Endothelial cell of umbilical vein (primary cell): ENCODE results near the gene APOBEC4. TPM values are rescaled to one million over a fixed set of nuclear protein-coding genes. Genes with fewer than 3 reads are reported as not detected.

Source experiments
- BruUV-seq: library from RNA; stranded (reverse); fragments of 400-500 nt; replicated peaks from 2 replicates; lab custom pipeline; 2021; lab: Mats Ljungman, UMichigan
- CTCF ChIA-PET: fragments of 300-600, 350-600 bp; sonication (Branson Sonifier 250); formaldehyde crosslinking; loops from one replicate; lab custom pipeline; 2021; ENCODE audit warnings: antibody characterized with exemption, inconsistent platforms; lab: Charles Lee
- POLR2A ChIA-PET: fragments of 300-600, 350-600 bp; sonication (Branson Sonifier 250); formaldehyde crosslinking; loops from one replicate; lab custom pipeline; 2021; ENCODE audit warnings: antibody characterized with exemption, inconsistent platforms; lab: Charles Lee
- DNase-seq: peaks from one replicate; pipeline ENCODE4 v3.0.0-alpha.2; 2011; ENCODE audit warnings: low read depth, low spot score
- FAIRE-seq: peaks from 2 replicates; lab custom pipeline; 2011; peaks lifted over from hg19 to GRCh38; lab: Jason Lieb, UNC
- H2AFZ ChIP-seq: 2 replicates; pipeline ENCODE4 v1.6.0; 2012; ENCODE audit warnings: low read depth, low read length, control low read depth, inconsistent platforms
- H3K27ac ChIP-seq: 2 replicates; pipeline ENCODE4 v1.5.1; 2011; ENCODE audit warnings: low read depth, mild to moderate bottlenecking, control low read depth, low read length, moderate library complexity; ENCODE audit not compliant: insufficient read depth
- H3K27me3 ChIP-seq, 2 experiments: 2 replicates each; pipeline versions ENCODE4 v1.6.0 to v1.6.1; 2011; ENCODE audit warnings: low read length in 2 of 2, mixed read lengths in 1 of 2; ENCODE audit not compliant: control insufficient read depth in 2 of 2, insufficient read depth in 2 of 2
- H3K36me3 ChIP-seq, 2 experiments: 2 replicates in 1 of 2; 3 replicates in 1 of 2; pipeline ENCODE4 v1.5.1; 2011; ENCODE audit warnings: low read length in 2 of 2, mild to moderate bottlenecking in 1 of 2, moderate library complexity in 1 of 2; ENCODE audit not compliant: control insufficient read depth in 2 of 2, insufficient read depth in 2 of 2; ENCODE audit errors: extremely low read depth in 1 of 2
- H3K4me1 ChIP-seq: 3 replicates; pipeline ENCODE4 v1.5.1; 2011; ENCODE audit warnings: mild to moderate bottlenecking, low read length; ENCODE audit not compliant: control insufficient read depth, insufficient read depth; ENCODE audit errors: extremely low read depth
- H3K4me2 ChIP-seq: 2 replicates; pipeline ENCODE4 v1.6.1; 2011; ENCODE audit warnings: low read length, control low read depth, mixed read lengths; ENCODE audit not compliant: insufficient read depth
- H3K4me3 ChIP-seq, 3 experiments: fragments of 200-600 bp in 1 of 3; sonication (generic), shearing (Covaris generic) in 1 of 3; replicated peaks in 1 of 3; 2 replicates each; pipeline ENCODE4 v1.5.1; 2011 to 2016; ENCODE audit warnings: control low read depth in 3 of 3, low read length in 3 of 3, mild to moderate bottlenecking in 2 of 3, inconsistent platforms in 1 of 3, low read depth in 1 of 3, moderate library complexity in 1 of 3; ENCODE audit not compliant: insufficient read depth in 1 of 3
- H3K79me2 ChIP-seq: 2 replicates; pipeline ENCODE4 v1.6.0; 2012; ENCODE audit warnings: low read length, inconsistent platforms; ENCODE audit not compliant: control insufficient read depth, insufficient read depth
- H3K9ac ChIP-seq: replicated peaks from 2 replicates; pipeline ENCODE3; 2011; ENCODE audit warnings: low read length, control low read depth; ENCODE audit not compliant: insufficient read depth; ENCODE audit errors: extremely low read depth
- H3K9me1 ChIP-seq: replicated peaks from 3 replicates; pipeline ENCODE4 v1.6.0; 2011; ENCODE audit warnings: mild to moderate bottlenecking, low read length; ENCODE audit not compliant: control insufficient read depth, insufficient read depth; ENCODE audit errors: extremely low read depth
- H3K9me3 ChIP-seq: replicated peaks from 2 replicates; pipeline ENCODE4 v1.5.1; 2012; ENCODE audit warnings: low read length, inconsistent platforms; ENCODE audit not compliant: control insufficient read depth, insufficient read depth
- H4K20me1 ChIP-seq: replicated peaks from 2 replicates; pipeline ENCODE3; 2011; ENCODE audit warnings: mild to moderate bottlenecking, low read length; ENCODE audit not compliant: control insufficient read depth, insufficient read depth; ENCODE audit errors: extremely low read depth
- EZH2 ChIP-seq: IDR thresholded peaks from 2 replicates; pipeline ENCODE4 v1.6.1; 2012; ENCODE audit warnings: borderline replicate concordance, low read depth, mild to moderate bottlenecking, moderate library complexity, low read length, inconsistent platforms; ENCODE audit not compliant: severe bottlenecking
- FOS ChIP-seq: IDR thresholded peaks from 2 replicates; pipeline ENCODE4 v1.6.1; 2011; ENCODE audit warnings: mild to moderate bottlenecking, low read length, moderate library complexity, borderline replicate concordance; ENCODE audit not compliant: insufficient read depth
- GATA2 ChIP-seq: IDR thresholded peaks from 2 replicates; pipeline ENCODE4 v1.7.0; 2011; ENCODE audit warnings: low read depth, mild to moderate bottlenecking, moderate library complexity, mixed read lengths, low read length; ENCODE audit not compliant: insufficient read length, insufficient read depth
- JUN ChIP-seq: IDR thresholded peaks from 2 replicates; pipeline ENCODE4 v1.6.1; 2011; ENCODE audit warnings: borderline replicate concordance, low read depth; ENCODE audit not compliant: insufficient read length, insufficient read depth
- MYC ChIP-seq: IDR thresholded peaks from one replicate; pipeline ENCODE4 v1.6.1; 2011; ENCODE audit warnings: mild to moderate bottlenecking, low read depth, low read length
- POLR2A ChIP-seq: IDR thresholded peaks from 2 replicates; pipeline ENCODE4 v1.6.1; 2012; ENCODE audit warnings: low read depth, mild to moderate bottlenecking, control low read depth, low read length
- POLR2AphosphoS5 ChIP-seq: IDR thresholded peaks from 2 replicates; pipeline ENCODE4 v1.6.1; 2012; ENCODE audit warnings: low read depth, mild to moderate bottlenecking, control low read depth, low read length, moderate library complexity; ENCODE audit not compliant: insufficient read depth
- dilution Hi-C: fragments of 300-500 bp; cut with MboI; formaldehyde crosslinking; loops from one replicate; pipeline ENCODE4 v1.15.0; 2019; ENCODE audit warnings: low sequenced_read_pairs; ENCODE audit not compliant: extremely low pct_ligation_motif_present
- intact Hi-C: fragments of 100-400 bp; cut with micrococcal nuclease; formaldehyde crosslinking; loops from one replicate; pipeline ENCODE4 v1.10.0; 2022
- polyA plus RNA-seq, 4 experiments: library from polyadenylated mRNA; depleted of rRNA in 3 of 4; stranded (reverse) in 3 of 4; unstranded in 1 of 4; fragments of >200 nt; gene quantifications; 2 replicates each; pipeline versions ENCODE4 v1.2.1 to v1.2.3, GENCODE V29; 2011 to 2012; ENCODE audit warnings: missing spikeins in 1 of 4
- total RNA-seq: library from RNA; stranded (reverse); gene quantifications from 2 replicates; pipeline ENCODE4 v1.2.3, GENCODE V29; 2021
- TF ChIP-seq, protein P1 (sequence below), 2 donors: IDR thresholded peaks; 1 replicate in 1 of 2; 2 replicates in 1 of 2; pipeline ENCODE4 v1.5.1; 2011; ENCODE audit warnings: low read length in 2 of 2, mild to moderate bottlenecking in 2 of 2, moderate library complexity in 2 of 2, control low read depth in 1 of 2, inconsistent platforms in 1 of 2, low read depth in 1 of 2; ENCODE audit not compliant: insufficient read depth in 1 of 2; ENCODE audit errors: extremely low read depth in 1 of 2
- TF ChIP-seq, protein P2 (sequence below): IDR thresholded peaks from 2 replicates; pipeline ENCODE4 v1.6.1; 2011; ENCODE audit not compliant: insufficient read depth, insufficient read length

APOBEC4 gene
- total and polyA plus RNA-seq, 2 donors (not counting 3 experiments of a cell fraction or from before 2014, with no cell fraction given), result not detected

DNA sequence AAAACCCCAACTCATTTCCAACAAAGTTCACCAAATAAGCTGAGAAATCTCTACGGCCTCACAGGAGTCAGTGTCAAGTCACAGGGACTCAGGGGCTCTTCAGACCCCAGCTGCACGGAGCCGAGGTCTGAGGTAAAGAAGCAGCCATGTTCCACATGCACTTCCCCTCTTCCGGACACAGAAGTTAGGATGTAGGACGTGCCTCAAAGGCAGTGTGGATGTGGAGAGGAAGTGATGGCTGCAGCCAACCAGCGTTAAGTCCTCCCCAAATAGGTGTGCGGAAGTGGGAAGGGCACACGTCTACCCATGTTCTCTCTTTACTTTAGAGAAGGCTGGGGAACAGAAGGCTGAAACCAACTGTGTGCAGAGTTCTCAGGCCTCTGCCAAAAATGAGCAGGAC is 48.3 kb downstream of the APOBEC4 start:
- intact Hi-C loops (no loop called here), dilution Hi-C loops (no loop called here)
- H3K4me3 ChIP-seq, result no peak overlapping the region
- no peaks in the 10 kb centered on the region for H4K20me1 ChIP-seq
- H3K9me3 ChIP-seq, result no peaks in the 10 kb centered on the region
- H3K9ac ChIP-seq, result no peak overlapping the region
- no peaks in the 10 kb centered on the region for H3K79me2 ChIP-seq
- FAIRE-seq (no peak), DNase-seq (no peak)
- H3K4me2 ChIP-seq, result no peak overlapping the region
- ChIA-PET POLR2A (no interaction called here), CTCF (interaction anchor here (1.0 kb wide), 1 partner anchor 16 kb away, joined by 3 read pairs; no protein-coding TSS in a partner anchor)
- peaks cover 13% of the 10 kb centered on the region for H3K4me1 ChIP-seq
- H3K27me3 ChIP-seq, result no peaks in the 10 kb centered on the region
- no peaks in the 10 kb centered on the region for H3K36me3 ChIP-seq
- BruUV-seq, result no TSS peak
- TF ChIP-seq JUN (no peak), GATA2 (no peak), FOS (no peak)
- H3K9me1 ChIP-seq, result no peaks in the 10 kb centered on the region
- no peak overlapping the region for H2AFZ ChIP-seq
- no peak overlapping the region for H3K27ac ChIP-seq

DNA sequence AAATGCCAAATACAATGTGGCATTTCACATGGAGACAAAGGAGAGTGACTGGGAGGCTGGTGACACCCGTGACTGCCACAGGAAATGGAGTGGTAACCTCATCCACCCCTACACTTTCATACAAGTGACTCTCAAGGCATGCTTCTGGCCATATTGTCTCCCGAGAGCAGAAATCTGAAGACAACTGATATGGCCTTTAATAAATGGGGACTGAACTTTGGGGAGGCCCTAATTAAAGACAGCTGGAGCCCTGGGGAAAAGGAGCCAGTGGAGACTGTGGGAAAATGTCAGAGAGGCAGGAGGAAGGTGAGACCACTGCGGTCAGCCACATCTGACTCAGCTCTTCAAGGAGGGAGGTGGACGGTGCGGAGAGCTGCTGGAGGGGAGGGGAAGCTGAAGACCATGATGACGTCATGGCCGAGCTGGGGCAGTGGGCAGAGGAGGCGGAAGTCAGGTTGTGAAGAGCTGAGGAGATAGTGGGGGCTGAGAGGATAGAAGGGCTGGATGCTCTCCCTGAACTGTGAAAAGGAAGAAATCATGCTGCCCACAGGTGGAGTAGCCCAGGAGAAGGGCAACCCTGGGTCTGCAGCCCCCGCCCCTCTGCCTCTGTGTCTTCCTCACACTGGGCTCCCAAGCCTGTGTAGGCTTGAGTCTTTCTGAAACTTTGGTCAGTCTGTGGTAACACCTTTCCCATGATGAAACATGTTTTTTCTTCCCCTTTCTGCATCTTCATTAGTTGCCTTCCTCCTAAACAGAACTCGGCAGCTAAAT is 48.9 kb downstream of the APOBEC4 start:
- H3K9ac ChIP-seq, result no peak overlapping the region
- no peaks in the 10 kb centered on the region for H4K20me1 ChIP-seq
- peaks cover 10% of the 10 kb centered on the region for H3K4me1 ChIP-seq
- FAIRE-seq (no peak), DNase-seq (no peak)
- dilution Hi-C loops, result no loop called here
- intact Hi-C loops, result no loop called here
- H3K36me3 ChIP-seq, result no peaks in the 10 kb centered on the region
- BruUV-seq, result no TSS peak
- H3K9me1 ChIP-seq, result no peaks in the 10 kb centered on the region
- no peaks in the 10 kb centered on the region for H3K79me2 ChIP-seq
- H2AFZ ChIP-seq, result no peak overlapping the region
- no peaks in the 10 kb centered on the region for H3K27me3 ChIP-seq
- H3K4me2 ChIP-seq, result no peak overlapping the region
- no peaks in the 10 kb centered on the region for H3K9me3 ChIP-seq
- ChIA-PET CTCF (interaction anchor here (1.0 kb wide), 1 partner anchor 15 kb away, joined by 3 read pairs; no protein-coding TSS in a partner anchor), POLR2A (no interaction called here)
- H3K4me3 ChIP-seq, result no peak overlapping the region
- H3K27ac ChIP-seq, result no peak overlapping the region
- no peak for TF ChIP-seq MYC
- TF ChIP-seq JUN, result no peak
- no peak for TF ChIP-seq FOS
- TF ChIP-seq POLR2A, result no peak
- TF ChIP-seq POLR2AphosphoS5, result no peak
- TF ChIP-seq GATA2, result no peak
- TF ChIP-seq, protein P1, sequence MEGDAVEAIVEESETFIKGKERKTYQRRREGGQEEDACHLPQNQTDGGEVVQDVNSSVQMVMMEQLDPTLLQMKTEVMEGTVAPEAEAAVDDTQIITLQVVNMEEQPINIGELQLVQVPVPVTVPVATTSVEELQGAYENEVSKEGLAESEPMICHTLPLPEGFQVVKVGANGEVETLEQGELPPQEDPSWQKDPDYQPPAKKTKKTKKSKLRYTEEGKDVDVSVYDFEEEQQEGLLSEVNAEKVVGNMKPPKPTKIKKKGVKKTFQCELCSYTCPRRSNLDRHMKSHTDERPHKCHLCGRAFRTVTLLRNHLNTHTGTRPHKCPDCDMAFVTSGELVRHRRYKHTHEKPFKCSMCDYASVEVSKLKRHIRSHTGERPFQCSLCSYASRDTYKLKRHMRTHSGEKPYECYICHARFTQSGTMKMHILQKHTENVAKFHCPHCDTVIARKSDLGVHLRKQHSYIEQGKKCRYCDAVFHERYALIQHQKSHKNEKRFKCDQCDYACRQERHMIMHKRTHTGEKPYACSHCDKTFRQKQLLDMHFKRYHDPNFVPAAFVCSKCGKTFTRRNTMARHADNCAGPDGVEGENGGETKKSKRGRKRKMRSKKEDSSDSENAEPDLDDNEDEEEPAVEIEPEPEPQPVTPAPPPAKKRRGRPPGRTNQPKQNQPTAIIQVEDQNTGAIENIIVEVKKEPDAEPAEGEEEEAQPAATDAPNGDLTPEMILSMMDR (IDR thresholded peaks at IDR 0.05; ENCODE audit: extremely low read depth in 1 of 2, insufficient read depth in 1 of 2, low read depth in 1 of 2, low read length in 2 of 2), result no peak
- TF ChIP-seq, protein P2, sequence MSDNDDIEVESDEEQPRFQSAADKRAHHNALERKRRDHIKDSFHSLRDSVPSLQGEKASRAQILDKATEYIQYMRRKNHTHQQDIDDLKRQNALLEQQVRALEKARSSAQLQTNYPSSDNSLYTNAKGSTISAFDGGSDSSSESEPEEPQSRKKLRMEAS, result no peak
- no peak for TF ChIP-seq EZH2
